ENCODE data around the gene LYST.

Gene LYST

DNA sequence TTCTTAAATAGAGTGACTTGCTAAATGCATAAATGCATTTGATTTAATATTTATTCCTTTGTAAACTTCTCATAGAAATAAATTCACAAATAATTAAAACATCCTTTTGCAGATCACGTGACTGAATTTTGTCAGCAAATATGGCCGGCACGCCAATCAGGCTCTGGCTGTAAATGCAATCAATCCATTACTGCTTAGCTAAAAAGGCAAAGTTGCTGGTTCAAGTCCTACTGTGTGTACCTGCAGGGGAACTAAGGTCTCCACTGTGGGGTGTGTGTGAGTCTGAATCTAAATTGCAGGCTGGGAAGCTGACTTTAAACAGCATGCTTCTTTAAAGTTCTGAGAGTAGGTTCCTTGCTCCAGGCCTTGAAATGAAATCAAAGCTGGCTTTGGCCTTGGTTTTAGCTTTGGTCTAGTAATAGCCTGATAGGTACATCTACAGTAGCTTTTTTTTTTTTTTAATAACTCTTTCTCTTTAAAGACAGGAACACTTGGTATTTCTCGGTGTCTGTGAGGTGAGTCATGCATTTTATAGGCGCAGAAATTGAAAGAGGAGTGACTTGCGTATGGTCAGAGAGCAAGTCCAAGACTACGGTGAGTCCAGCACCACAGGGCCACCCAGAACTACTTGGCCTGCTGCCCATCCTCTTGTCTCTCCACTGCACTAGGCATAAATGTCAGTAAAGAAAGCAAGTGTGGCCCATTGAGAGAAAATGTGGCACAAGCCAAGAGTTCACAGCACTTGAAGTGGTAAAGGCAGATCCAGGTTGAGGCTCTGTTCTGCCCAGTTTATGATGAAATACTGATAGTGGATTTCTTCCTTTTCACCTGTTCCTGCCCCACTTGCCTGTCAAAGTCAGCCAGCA, 36.2 kb upstream of the LYST start:
- TF ChIP-seq, protein P1, sequence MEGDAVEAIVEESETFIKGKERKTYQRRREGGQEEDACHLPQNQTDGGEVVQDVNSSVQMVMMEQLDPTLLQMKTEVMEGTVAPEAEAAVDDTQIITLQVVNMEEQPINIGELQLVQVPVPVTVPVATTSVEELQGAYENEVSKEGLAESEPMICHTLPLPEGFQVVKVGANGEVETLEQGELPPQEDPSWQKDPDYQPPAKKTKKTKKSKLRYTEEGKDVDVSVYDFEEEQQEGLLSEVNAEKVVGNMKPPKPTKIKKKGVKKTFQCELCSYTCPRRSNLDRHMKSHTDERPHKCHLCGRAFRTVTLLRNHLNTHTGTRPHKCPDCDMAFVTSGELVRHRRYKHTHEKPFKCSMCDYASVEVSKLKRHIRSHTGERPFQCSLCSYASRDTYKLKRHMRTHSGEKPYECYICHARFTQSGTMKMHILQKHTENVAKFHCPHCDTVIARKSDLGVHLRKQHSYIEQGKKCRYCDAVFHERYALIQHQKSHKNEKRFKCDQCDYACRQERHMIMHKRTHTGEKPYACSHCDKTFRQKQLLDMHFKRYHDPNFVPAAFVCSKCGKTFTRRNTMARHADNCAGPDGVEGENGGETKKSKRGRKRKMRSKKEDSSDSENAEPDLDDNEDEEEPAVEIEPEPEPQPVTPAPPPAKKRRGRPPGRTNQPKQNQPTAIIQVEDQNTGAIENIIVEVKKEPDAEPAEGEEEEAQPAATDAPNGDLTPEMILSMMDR (IDR thresholded peaks at IDR 0.05), result no peak
- Histone ChIP-seq H3K27ac (peak overlapping the region; percentile 39), H3K4me3 (ENCODE audit: low read depth in 1 of 2, low read length in 1 of 2) (no peak overlapping the region), H3K27me3 (no peaks in the 10 kb centered on the region), H3K4me1 (ENCODE audit: control insufficient read depth in 1 of 2, insufficient read depth in 1 of 2, low read depth in 1 of 2, low read length in 1 of 2) (peaks cover 37 to 44% of the 10 kb centered on the region in 2 experiments), H3K9me3 (no peaks in the 10 kb centered on the region), H3K36me3 (no peaks in the 10 kb centered on the region)

DNA sequence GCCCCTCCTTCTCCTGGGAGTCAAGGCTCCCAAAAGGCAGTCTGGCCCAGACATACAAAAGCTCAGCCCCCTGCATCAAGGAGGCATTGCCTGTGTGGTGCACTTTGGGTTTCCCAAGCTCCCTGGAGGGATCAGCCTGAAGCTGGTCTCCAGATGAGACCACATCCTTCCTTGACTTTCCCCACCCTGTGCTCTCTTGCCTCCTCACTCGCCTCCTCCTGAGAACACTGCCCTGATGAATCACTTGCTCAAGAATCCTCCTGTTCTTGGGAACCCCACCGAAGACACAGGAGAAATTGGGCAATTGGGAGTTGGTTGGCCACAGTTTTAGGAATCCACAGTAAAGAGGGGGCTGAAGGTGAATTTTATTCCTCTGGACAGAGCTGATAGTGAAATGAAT, 34.8 kb upstream of the LYST start:
- Histone ChIP-seq H3K4me3 (ENCODE audit: low read depth in 1 of 2, low read length in 1 of 2) (no peak overlapping the region), H3K27ac (peak overlapping the region; percentile 84)

DNA sequence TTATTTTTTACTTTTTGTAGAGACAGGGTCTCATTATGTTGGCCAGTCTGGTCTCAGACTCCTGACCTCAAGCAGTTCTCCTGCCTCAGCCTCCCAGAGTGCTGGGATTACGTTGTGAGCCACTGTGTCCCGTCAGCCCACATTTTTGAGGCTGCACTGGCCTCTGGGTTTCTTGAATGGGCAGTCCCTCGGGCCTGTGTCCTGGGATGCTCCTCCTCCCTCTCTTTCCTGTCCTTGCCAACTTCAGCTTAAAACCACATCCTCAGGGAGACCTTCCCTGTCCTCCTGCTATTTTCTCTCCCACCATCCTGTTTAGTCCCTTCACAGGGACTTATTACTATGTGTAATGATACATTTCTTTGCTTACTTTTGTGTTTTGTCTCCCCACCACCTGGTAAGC, 31.4 kb upstream of the LYST start:
- Histone ChIP-seq H3K27ac (peak overlapping the region; percentile 28), H3K27me3 (no peaks in the 10 kb centered on the region), H3K9me3 (no peaks in the 10 kb centered on the region), H3K4me1 (ENCODE audit: control insufficient read depth in 1 of 2, insufficient read depth in 1 of 2, low read depth in 1 of 2, low read length in 1 of 2) (peaks cover 38 to 59% of the 10 kb centered on the region in 2 experiments), H3K4me3 (ENCODE audit: low read depth in 1 of 2, low read length in 1 of 2) (no peak overlapping the region), H3K36me3 (no peaks in the 10 kb centered on the region)
- TF ChIP-seq, protein P1 (IDR thresholded peaks at IDR 0.05), result no peak

More for the DNA sequence above, 34.8 kb upstream of the LYST start:
- H3K36me3 ChIP-seq, result no peaks in the 10 kb centered on the region
- TF ChIP-seq, protein P1 (IDR thresholded peaks at IDR 0.05), result no peak
- peaks cover 32 to 38% of the 10 kb centered on the region in 2 experiments for H3K4me1 ChIP-seq (ENCODE audit: control insufficient read depth in 1 of 2, insufficient read depth in 1 of 2, low read depth in 1 of 2, low read length in 1 of 2)
- H3K27me3 ChIP-seq, result no peaks in the 10 kb centered on the region
- no peaks in the 10 kb centered on the region for H3K9me3 ChIP-seq

DNA sequence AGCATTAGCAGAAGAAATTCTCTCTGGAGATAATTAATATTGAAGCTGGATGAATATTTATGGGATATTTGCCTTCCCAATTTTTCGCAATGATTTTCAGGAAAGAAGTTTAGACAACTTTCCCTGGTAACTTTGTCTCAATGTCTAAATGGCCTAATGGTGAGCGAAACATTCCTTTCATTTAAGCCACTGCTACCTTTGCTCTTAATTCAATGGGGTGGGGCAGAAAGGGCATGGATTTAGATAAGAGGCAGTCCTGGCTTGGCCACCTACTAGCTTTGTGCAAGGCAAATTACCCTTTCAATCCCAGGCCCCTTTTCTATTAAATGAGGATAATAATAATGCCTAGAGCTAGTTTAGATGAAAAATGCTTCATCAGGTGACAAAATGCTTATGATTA, 27.1 kb upstream of the LYST start:
- TF ChIP-seq, protein P1 (IDR thresholded peaks at IDR 0.05), result no peak
- peak overlapping the region in 1 of 2 experiments; percentile 47 for H3K4me3 ChIP-seq (ENCODE audit: low read depth in 1 of 2, low read length in 1 of 2)

DNA sequence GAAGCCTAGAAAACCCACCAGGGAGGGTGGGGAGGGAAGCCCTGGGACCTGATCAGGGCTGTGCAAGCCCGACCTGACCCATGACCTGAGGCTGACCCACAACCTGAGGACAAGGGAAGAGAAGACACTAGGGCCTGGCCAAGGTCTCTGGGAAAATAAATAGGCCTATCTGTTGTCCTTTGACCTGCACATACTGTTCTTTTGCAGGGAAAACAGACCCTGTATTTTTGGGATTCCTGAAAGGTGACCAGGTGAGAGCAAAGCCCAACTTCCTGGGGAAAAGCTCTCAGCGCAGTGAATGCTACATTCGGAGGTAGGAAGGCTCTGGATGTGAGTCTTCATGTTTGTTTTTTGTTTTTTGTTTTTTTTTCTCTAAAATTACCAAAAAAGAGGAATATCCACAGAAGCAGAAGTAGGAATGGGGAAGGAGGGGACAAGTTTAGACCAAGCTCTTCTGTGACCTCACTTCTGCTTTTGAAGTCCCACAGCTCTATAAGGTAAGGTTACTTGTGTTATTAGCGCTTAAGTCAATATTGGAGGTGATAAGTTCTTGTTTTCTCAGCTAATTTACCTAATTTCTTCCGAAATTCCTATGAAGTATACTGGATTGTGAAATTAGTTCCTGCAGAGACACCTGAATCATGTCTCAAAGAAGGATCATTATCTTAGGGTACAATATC, 26.2 kb upstream of the LYST start:
- Histone ChIP-seq H3K36me3 (no peaks in the 10 kb centered on the region), H3K9me3 (no peaks in the 10 kb centered on the region), H3K4me3 (ENCODE audit: low read depth in 1 of 2, low read length in 1 of 2) (peak overlapping the region; percentile 15 to 47), H3K27ac (peak overlapping the region; percentile 95), H3K27me3 (no peaks in the 10 kb centered on the region), H3K4me1 (ENCODE audit: control insufficient read depth in 1 of 2, insufficient read depth in 1 of 2, low read depth in 1 of 2, low read length in 1 of 2) (peaks cover 28 to 46% of the 10 kb centered on the region in 2 experiments)
- TF ChIP-seq, protein P1 (IDR thresholded peaks at IDR 0.05), result no peak

More for the DNA sequence above, 27.1 kb upstream of the LYST start:
- Histone ChIP-seq H3K27ac (peak overlapping the region; percentile 95), H3K4me1 (ENCODE audit: control insufficient read depth in 1 of 2, insufficient read depth in 1 of 2, low read depth in 1 of 2, low read length in 1 of 2) (peaks cover 28 to 49% of the 10 kb centered on the region in 2 experiments), H3K9me3 (no peaks in the 10 kb centered on the region), H3K36me3 (no peaks in the 10 kb centered on the region), H3K27me3 (no peaks in the 10 kb centered on the region)

Data from neutrophil (primary cell).